ENCODE data around the gene PDGFB.

PDGFB gene

DNA sequence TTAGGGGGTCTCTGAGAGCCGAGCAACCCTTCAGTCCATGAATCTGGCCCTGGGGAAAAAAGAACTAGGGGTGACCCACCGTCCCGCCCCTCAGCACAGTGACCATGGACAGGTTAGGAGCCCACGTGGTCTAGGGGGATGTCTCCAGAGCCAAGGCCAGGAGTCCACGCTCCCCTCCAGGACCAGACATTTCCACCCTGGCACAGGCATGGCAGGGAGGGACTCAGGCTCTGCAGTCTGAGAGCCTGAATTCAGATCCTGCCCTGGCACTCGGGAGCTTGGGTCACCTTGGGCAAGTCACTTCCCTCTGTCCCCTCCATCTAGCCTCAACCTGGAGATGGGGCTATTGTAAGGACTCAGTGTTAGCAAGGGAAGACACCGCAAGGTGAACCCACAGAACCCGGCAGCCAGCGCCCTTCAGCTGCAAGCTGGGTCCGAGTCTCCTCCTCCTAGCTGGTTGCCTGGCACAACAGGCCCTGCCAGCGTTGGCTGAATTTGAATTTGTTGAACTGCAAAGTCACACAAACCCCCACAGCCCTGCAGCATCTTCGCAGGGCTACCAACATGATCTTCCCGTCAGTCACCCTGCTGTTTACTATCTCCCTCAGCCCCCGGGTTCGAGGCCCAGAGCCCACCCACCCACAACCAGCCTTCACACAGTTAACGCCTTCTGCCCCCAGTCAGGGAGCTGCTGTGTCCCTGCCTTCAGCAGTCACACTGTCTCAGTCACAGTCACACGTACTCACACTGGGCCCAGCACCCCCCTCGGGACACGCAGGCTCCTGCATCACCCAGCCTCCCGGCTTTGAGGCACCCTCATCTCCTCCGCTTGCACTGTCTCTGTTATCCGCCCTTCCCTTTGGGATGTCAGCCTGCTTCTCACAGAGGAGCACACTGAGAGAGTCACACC is 603 bp upstream of the PDGFB start:
- DNase-seq (ENCODE audit: low read depth), result no peak
- no peak overlapping the region for H3K4me3 ChIP-seq (ENCODE audit: control insufficient read depth, low read depth, low read length)

DNA sequence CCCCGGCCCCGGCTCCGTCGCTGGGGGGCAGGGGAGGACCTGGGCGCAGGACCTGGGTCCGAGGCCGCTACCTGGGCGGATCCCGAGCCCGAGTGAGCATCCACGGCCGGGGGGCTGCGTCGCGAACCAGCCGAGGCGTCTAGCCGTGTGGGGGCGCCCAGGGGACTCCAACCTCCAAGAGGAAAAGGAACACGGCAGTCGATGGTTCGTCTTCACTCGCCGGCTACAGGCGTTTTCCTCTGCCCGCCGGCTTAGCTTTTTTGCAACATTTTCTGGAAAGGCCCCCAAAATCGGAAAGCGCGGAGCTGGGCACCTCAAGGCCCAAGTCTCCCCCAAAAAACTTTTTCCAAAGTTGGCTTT is 666 bp downstream of the PDGFB start:
- DNase-seq (ENCODE audit: low read depth), result no peak
- H3K4me3 ChIP-seq (ENCODE audit: control insufficient read depth, low read depth, low read length), result no peak overlapping the region

More for the DNA sequence above, 603 bp upstream of the PDGFB start:
- TF ChIP-seq, protein P1, sequence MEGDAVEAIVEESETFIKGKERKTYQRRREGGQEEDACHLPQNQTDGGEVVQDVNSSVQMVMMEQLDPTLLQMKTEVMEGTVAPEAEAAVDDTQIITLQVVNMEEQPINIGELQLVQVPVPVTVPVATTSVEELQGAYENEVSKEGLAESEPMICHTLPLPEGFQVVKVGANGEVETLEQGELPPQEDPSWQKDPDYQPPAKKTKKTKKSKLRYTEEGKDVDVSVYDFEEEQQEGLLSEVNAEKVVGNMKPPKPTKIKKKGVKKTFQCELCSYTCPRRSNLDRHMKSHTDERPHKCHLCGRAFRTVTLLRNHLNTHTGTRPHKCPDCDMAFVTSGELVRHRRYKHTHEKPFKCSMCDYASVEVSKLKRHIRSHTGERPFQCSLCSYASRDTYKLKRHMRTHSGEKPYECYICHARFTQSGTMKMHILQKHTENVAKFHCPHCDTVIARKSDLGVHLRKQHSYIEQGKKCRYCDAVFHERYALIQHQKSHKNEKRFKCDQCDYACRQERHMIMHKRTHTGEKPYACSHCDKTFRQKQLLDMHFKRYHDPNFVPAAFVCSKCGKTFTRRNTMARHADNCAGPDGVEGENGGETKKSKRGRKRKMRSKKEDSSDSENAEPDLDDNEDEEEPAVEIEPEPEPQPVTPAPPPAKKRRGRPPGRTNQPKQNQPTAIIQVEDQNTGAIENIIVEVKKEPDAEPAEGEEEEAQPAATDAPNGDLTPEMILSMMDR (conservative IDR thresholded peaks at IDR 0.05; ENCODE audit: control insufficient read depth, insufficient read depth, low read depth, low read length), result no peak

DNA sequence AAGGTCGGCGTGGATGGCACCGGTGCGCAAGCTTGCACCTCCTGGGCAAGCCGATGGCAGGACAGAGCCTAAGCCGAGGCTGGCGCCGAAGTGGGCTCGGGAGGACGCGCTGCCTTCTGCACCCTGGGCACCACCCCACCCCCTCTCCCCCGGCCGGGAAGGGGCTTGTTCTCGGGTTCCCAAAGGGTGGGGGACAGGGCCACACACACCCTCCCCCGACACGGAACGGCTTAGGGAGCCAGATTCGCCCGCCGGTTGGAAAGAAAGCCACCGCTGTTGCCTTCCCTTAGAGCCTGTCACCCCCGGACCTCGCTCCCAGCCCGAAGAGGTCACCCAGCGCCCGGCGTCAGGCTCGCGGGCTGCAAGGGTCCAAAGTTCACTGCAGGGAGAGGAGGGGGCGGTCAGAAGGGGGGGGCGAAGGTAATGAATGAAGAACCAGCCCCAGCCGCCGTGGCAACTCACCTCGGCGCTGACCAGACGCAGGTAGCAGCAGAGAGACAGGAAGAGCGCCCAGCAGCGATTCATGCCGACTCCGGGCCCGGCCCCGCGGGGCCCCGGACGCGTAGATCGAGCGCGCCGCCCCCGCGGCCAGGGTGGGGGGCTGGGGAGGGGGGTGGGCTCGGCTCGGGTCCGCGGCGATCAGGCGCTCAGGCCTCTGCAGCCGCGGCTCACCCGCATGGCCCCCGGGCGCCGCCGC is 1.2 kb downstream of the PDGFB start:
- H3K4me3 ChIP-seq (ENCODE audit: control insufficient read depth, low read depth, low read length), result no peak overlapping the region
- TF ChIP-seq, protein P1 (conservative IDR thresholded peaks at IDR 0.05; ENCODE audit: control insufficient read depth, insufficient read depth, low read depth, low read length), result no peak
- no peak for DNase-seq (ENCODE audit: low read depth)

More for the DNA sequence above, 666 bp downstream of the PDGFB start:
- TF ChIP-seq, protein P1 (conservative IDR thresholded peaks at IDR 0.05; ENCODE audit: control insufficient read depth, insufficient read depth, low read depth, low read length), result no peak

DNA sequence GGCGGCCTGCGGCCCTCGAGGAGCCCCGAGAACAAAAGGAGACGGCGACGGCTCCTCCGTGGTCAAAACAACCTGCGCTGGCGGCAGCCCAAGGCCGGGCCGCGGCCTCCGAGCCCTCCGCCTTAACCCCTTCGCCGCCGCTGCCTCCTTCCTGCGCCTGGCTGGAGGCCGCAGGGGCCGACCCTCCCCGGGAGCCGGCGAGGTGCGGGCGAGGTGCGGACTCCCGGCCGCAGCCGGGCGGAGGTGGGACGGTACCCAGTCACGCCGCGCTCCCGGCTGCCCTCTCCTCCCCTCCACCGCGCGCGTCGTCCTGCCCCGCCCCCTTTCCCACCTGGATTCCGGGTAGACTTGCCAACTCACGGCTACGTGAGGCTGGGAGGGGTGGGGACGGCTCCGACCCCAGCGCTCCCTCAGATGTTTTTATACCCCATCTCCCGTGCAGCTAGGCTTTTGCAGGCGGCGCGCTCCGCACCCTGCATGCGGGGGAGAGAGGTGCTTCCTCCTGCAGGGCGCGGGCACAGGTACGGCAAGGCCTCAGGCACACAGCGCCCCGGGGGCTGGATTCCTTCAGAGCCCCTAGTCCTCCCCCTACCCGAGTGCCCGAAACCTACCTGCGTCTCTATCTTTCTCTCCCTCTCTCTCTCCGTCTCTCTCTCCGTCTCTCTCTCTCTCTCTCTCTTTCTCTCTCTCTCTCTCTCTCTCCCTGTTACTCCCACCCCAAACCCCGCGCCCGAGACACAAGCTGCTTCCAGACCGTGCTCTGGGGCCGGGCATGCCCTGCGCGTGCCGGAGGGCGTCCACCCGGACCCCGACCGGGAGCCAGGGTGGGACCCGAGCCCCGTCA is 2.0 kb downstream of the PDGFB start:
- H3K4me3 ChIP-seq (ENCODE audit: control insufficient read depth, low read depth, low read length), result no peak overlapping the region
- DNase-seq (ENCODE audit: low read depth), result no peak
- TF ChIP-seq, protein P1 (conservative IDR thresholded peaks at IDR 0.05; ENCODE audit: control insufficient read depth, insufficient read depth, low read depth, low read length), result no peak

DNA sequence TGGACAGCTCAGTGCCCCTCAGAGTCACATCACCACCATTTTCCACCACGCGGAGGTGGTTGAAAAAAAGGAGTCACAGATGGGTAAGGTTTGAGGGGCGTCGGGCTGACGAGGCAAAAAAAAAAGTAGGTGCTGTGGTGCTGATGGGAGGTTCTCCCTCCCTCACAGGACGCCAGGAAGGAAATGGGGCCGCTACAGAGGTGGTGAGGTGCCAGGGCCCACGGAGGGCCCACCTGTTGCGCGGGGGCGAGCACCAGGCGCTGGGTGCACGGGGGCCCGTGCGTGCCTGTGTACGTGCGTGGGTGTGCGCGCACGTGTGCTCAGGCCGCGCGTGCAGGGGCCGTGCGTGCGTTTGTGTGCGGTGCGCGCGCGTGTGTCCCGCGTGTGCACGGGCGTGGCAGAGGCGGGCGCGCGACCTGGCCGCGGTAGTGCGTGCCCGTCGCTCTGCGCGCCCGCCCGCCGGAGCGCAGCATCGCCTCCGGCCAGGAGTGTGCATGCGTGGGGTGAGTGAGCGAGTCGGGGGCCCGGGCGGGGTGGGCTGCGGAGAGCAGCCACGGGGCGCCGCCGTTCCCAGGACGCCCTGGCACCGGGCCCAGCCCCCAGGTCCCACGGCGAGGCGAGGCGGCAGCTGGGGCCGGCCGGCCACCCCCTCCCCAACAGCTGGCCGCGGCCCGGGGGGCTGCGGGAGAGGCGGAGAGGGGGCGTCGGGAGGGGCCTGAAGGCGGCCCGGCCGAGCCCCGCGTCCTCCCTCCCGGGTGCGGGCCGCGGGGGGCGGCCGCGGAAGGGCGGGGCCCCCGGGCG is 2.8 kb downstream of the PDGFB start:
- TF ChIP-seq, protein P1 (conservative IDR thresholded peaks at IDR 0.05; ENCODE audit: control insufficient read depth, insufficient read depth, low read depth, low read length), result no peak
- no peak overlapping the region for H3K4me3 ChIP-seq (ENCODE audit: control insufficient read depth, low read depth, low read length)
- DNase-seq (ENCODE audit: low read depth), result no peak
